Stomach (tissue), 19 donors: ENCODE data around the gene WFDC2. TPM values are rescaled to one million over a fixed set of nuclear protein-coding genes. Genes with fewer than 3 reads are reported as not detected.

Source experiments
- DNase-seq, 2 donors: peaks; one replicate each; pipeline versions ENCODE4 v3.0.0 to v3.0.0-alpha.2; 2013 to 2019
- H3K27ac ChIP-seq, 5 donors: fragments of 200-600 bp in 4 of 5; sonication (generic) in 4 of 5; one replicate each; pipeline ENCODE4 v1.5.1; 2013 to 2019; ENCODE audit warnings: mild to moderate bottlenecking in 1 of 5, moderate library complexity in 1 of 5
- H3K27me3 ChIP-seq, 3 donors: fragments of 200-600 bp; sonication (generic); one replicate each; pipeline ENCODE4 v1.5.1; 2017 to 2019; ENCODE audit warnings: mixed run types in 1 of 3
- H3K36me3 ChIP-seq, 4 donors: fragments of 200-600 bp; sonication (generic); 1 replicate in 3 of 4; 2 replicates in 1 of 4; pipeline ENCODE4 v1.5.1; 2016 to 2019
- H3K4me1 ChIP-seq, 4 donors: fragments of 200-600 bp; sonication (generic); one replicate each; pipeline ENCODE4 v1.5.1; 2016 to 2019
- H3K4me3 ChIP-seq, 4 donors: fragments of 200-600 bp; sonication (generic) in 3 of 4; one replicate each; pipeline ENCODE4 v1.5.1; 2016 to 2019; ENCODE audit warnings: mild to moderate bottlenecking in 1 of 4
- H3K9me3 ChIP-seq, 4 donors: fragments of 200-600 bp; sonication (generic); one replicate each; pipeline ENCODE4 v1.5.1; 2016 to 2019
- CTCF ChIP-seq, 7 experiments: fragments of 450-650 bp in 4 of 7; fragments of 200-600 bp in 3 of 7; sonication (generic) in 3 of 7; IDR thresholded peaks; one replicate each; pipeline ENCODE4 v1.5.1; 2016 to 2019; ENCODE audit warnings: antibody characterized with exemption in 7 of 7, control low read depth in 2 of 7, mild to moderate bottlenecking in 1 of 7
- EP300 ChIP-seq: sonication (generic); formaldehyde crosslinking; IDR thresholded peaks from one replicate; pipeline ENCODE4 v1.6.1; 2017; ENCODE audit warnings: antibody characterized with exemption
- POLR2A ChIP-seq, 4 donors: fragments of 450-650 bp; IDR thresholded peaks; one replicate each; pipeline ENCODE4 v1.6.1; 2016; ENCODE audit warnings: antibody characterized with exemption in 4 of 4, control low read depth in 2 of 4, mild to moderate bottlenecking in 1 of 4, moderate library complexity in 1 of 4
- POLR2AphosphoS5 ChIP-seq, 3 donors: sonication (generic); formaldehyde crosslinking; IDR thresholded peaks; one replicate each; pipeline ENCODE4 v1.6.1; 2016; ENCODE audit warnings: antibody characterized with exemption in 3 of 3
- WGBS, 5 donors: extraction: QIAGEN DNeasy Blood & Tissue Kit in 3 of 5; methylation state at CpG; one replicate each; pipeline versions ENCODE4 v1.1.5 to v1.1.7; 2013 to 2018; 5-methylcytosine and 5-hydroxymethylcytosine counted together
- intact Hi-C: fragments of 100-400 bp; cut with DNase I; formaldehyde crosslinking; loops from one replicate; pipeline ENCODE4 v1.15.1; 2023; ENCODE audit warnings: low total_unique reads
- long read RNA-seq, 10 donors: transcript quantifications; one replicate each; lab custom pipeline, GENCODE V29; 2026
- polyA plus RNA-seq, 3 donors: library from polyadenylated mRNA; stranded (reverse); fragments of 200-250 nt; gene quantifications; one replicate each; pipeline ENCODE4 v1.2.3, GENCODE V29; 2013
- total RNA-seq, 5 donors: library from RNA; depleted of rRNA; stranded (reverse); fragments of >200 nt; gene quantifications; one replicate each; pipeline versions ENCODE4 v1.1.0 to v1.2.3, GENCODE V29; 2014 to 2016
- donor health status: healthy with polysubstance abuse.
- donor health status: Bipolar disorder and iron deficiency.
- donor health status: healthy.

WFDC2 gene
- 10 to 100 TPM in 2 of 5 donors, 1 to 10 TPM in 2, not detected in 1; 2.2 to 82.8 (median 37.6) TPM for total RNA-seq
- polyA plus RNA-seq: 10 to 100 TPM in 2 of 3 donors, 1 to 10 TPM in 1; 6.4 to 57.7 (median 49.0) TPM
- long read RNA-seq, donor 1, partial matches to known transcripts: 0 of 1 reads
- long read RNA-seq, donor 1, other reads (novel, unspliced or antisense): 0 of 1 reads
- long read RNA-seq, donor 2, partial matches to known transcripts: 0 of 4 reads
- long read RNA-seq, donor 2, other reads (novel, unspliced or antisense): 0 of 4 reads
- long read RNA-seq, donor 3, transcript WFDC2-204 (4 exons, 614 nt): major isoform, 10 of 13 reads
- long read RNA-seq, donor 3, partial matches to known transcripts: 0 of 13 reads
- long read RNA-seq, donor 3, other reads (novel, unspliced or antisense): 0 of 13 reads
- long read RNA-seq, donor 4: 0 reads
- long read RNA-seq, donor 5, transcript WFDC2-204 (4 exons, 614 nt): major isoform, 22 of 27 reads
- long read RNA-seq, donor 5, partial matches to known transcripts: 0 of 27 reads
- long read RNA-seq, donor 5, other reads (novel, unspliced or antisense): 0 of 27 reads
- long read RNA-seq, donor 6, transcript WFDC2-204 (4 exons, 614 nt): major isoform, 11 of 23 reads
- long read RNA-seq, donor 6, partial matches to known transcripts: 7 of 23 reads
- long read RNA-seq, donor 6, other reads (novel, unspliced or antisense): 0 of 23 reads
- long read RNA-seq, donor 7, partial matches to known transcripts: 0 of 3 reads
- long read RNA-seq, donor 7, other reads (novel, unspliced or antisense): 0 of 3 reads
- long read RNA-seq, donor 8, transcript WFDC2-204 (4 exons, 614 nt): major isoform, 22 of 24 reads
- long read RNA-seq, donor 8, partial matches to known transcripts: 0 of 24 reads
- long read RNA-seq, donor 8, other reads (novel, unspliced or antisense): 0 of 24 reads
- long read RNA-seq, donor 9, transcript WFDC2-203 (2 exons, 818 nt): minor isoform, 5 of 25 reads
- long read RNA-seq, donor 9, transcript WFDC2-204 (4 exons, 614 nt): major isoform, 15 of 25 reads
- long read RNA-seq, donor 9, partial matches to known transcripts: 5 of 25 reads
- long read RNA-seq, donor 9, other reads (novel, unspliced or antisense): 0 of 25 reads
- long read RNA-seq, donor 10, partial matches to known transcripts: 0 of 1 reads
- long read RNA-seq, donor 10, other reads (novel, unspliced or antisense): 0 of 1 reads

GRCh38 chr20:45469336-45470261 lies at the start of gene WFDC2:
TSS of gene WFDC2 (plus strand) at chr20:45469753. CDS start at chr20:45469782, 29 bp downstream.
- intact Hi-C loops: no loop called here
- Histone ChIP-seq H3K27me3 (peaks cover 0 to 32% (median 26%) of the 10 kb centered on the region in 3 donors), H3K9me3 (no peaks in the 10 kb centered on the region), H3K36me3 (no peaks in the 10 kb centered on the region), H3K4me1 (peaks cover 12 to 37% (median 29%) of the 10 kb centered on the region in 4 donors), H3K27ac (peak within 1 kb of the TSS; percentile 57 to 75 (median 70)), H3K4me3 (peak within 1 kb of the TSS; percentile 41 to 59 (median 47))
- 3 to 11% (median 7%) methylated on average over 19 to 54 of the region's 54 CpGs for WGBS, 5 donors
- TF ChIP-seq POLR2A (IDR thresholded peaks at IDR 0.05) (no peak), EP300 (no peak), POLR2AphosphoS5 (IDR thresholded peaks at IDR 0.05) (no peak), CTCF (IDR thresholded peaks at IDR 0.05) (no peak)
- peak; percentile 42 to 71 for DNase-seq

GRCh38 chr20:45420125-45420524 lies 49.4 kb upstream of the WFDC2 start:
- Histone ChIP-seq H3K4me1 (peaks cover 36 to 47% (median 42%) of the 10 kb centered on the region in 4 donors), H3K9me3 (no peaks in the 10 kb centered on the region), H3K4me3 (no peak overlapping the region), H3K27me3 (no peaks in the 10 kb centered on the region), H3K27ac (peak overlapping the region; percentile 52 to 85 (median 80)), H3K36me3 (peaks cover 50 to 70% (median 63%) of the 10 kb centered on the region in 4 donors)
- no peak for DNase-seq
- TF ChIP-seq CTCF (IDR thresholded peaks at IDR 0.05) (no peak), EP300 (no peak), POLR2AphosphoS5 (IDR thresholded peaks at IDR 0.05) (no peak), POLR2A (IDR thresholded peaks at IDR 0.05) (no peak)
- intact Hi-C loops: loop anchor here (5.0 kb wide), 1 partner anchor 53 kb away; no protein-coding TSS in a partner anchor
- WGBS, 5 donors: 87 to 96% (median 90%) methylated on average over 8 of the region's 8 CpGs

- Histone ChIP-seq H3K9me3 (no peaks in the 10 kb centered on the region), H3K36me3 (peaks cover 58 to 88% (median 81%) of the 10 kb centered on the region in 4 donors), H3K27me3 (no peaks in the 10 kb centered on the region), H3K4me3 (no peak overlapping the region), H3K4me1 (peaks cover 17 to 33% (median 31%) of the 10 kb centered on the region in 4 donors), H3K27ac (no peak overlapping the region)
- 92 to 100% (median 98%) methylated on average over 2 of the region's 2 CpGs for WGBS, 5 donors
- intact Hi-C loops: loop anchor here (5.0 kb wide), 1 partner anchor 56 kb away; no protein-coding TSS in a partner anchor
- DNase-seq: no peak
- TF ChIP-seq EP300: no peak
- no peak for TF ChIP-seq POLR2A (IDR thresholded peaks at IDR 0.05)
- TF ChIP-seq CTCF (IDR thresholded peaks at IDR 0.05): no peak
- no peak for TF ChIP-seq POLR2AphosphoS5 (IDR thresholded peaks at IDR 0.05)
These were observed 45.9 kb upstream of the WFDC2 start for GRCh38 chr20:45423700-45424099.
